ENCODE results near the gene SYPL1.

The SYPL1 gene

GRCh38 chr7:106151459-106152312 lies 39.6 kb upstream of the SYPL1 start:
- peaks cover 20% of the 10 kb centered on the region for H3K27me3 ChIP-seq (ENCODE audit: insufficient read depth, poor library complexity, severe bottlenecking)
- no peak overlapping the region for H3K4me3 ChIP-seq (replicated peaks; ENCODE audit: insufficient read depth, low read length)
- TF ChIP-seq, protein P1, sequence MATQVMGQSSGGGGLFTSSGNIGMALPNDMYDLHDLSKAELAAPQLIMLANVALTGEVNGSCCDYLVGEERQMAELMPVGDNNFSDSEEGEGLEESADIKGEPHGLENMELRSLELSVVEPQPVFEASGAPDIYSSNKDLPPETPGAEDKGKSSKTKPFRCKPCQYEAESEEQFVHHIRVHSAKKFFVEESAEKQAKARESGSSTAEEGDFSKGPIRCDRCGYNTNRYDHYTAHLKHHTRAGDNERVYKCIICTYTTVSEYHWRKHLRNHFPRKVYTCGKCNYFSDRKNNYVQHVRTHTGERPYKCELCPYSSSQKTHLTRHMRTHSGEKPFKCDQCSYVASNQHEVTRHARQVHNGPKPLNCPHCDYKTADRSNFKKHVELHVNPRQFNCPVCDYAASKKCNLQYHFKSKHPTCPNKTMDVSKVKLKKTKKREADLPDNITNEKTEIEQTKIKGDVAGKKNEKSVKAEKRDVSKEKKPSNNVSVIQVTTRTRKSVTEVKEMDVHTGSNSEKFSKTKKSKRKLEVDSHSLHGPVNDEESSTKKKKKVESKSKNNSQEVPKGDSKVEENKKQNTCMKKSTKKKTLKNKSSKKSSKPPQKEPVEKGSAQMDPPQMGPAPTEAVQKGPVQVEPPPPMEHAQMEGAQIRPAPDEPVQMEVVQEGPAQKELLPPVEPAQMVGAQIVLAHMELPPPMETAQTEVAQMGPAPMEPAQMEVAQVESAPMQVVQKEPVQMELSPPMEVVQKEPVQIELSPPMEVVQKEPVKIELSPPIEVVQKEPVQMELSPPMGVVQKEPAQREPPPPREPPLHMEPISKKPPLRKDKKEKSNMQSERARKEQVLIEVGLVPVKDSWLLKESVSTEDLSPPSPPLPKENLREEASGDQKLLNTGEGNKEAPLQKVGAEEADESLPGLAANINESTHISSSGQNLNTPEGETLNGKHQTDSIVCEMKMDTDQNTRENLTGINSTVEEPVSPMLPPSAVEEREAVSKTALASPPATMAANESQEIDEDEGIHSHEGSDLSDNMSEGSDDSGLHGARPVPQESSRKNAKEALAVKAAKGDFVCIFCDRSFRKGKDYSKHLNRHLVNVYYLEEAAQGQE (IDR thresholded peaks at IDR 0.05; ENCODE audit: insufficient replicate concordance, low read depth) = no peak
- DNase-seq (ENCODE audit: low read depth in 1 of 2, low spot score in 1 of 2) = no peak
- no peak overlapping the region for H3K27ac ChIP-seq (replicated peaks)

- no peak for DNase-seq (ENCODE audit: low read depth in 1 of 2, low spot score in 1 of 2)
- TF ChIP-seq SPI1 (IDR thresholded peaks at IDR 0.05; ENCODE audit: borderline replicate concordance, low read depth) = no peak
- H3K27me3 ChIP-seq (ENCODE audit: insufficient read depth, poor library complexity, severe bottlenecking) = peaks cover 2% of the 10 kb centered on the region
- no peak overlapping the region for H3K4me3 ChIP-seq (replicated peaks; ENCODE audit: insufficient read depth, low read length)
- H3K27ac ChIP-seq (replicated peaks) = no peak overlapping the region
These were observed 31.7 kb upstream of the SYPL1 start for GRCh38 chr7:106143711-106144337.

- H3K4me3 ChIP-seq (replicated peaks; ENCODE audit: insufficient read depth, low read length) = no peak overlapping the region
- no peaks in the 10 kb centered on the region for H3K27me3 ChIP-seq (ENCODE audit: insufficient read depth, poor library complexity, severe bottlenecking)
- H3K27ac ChIP-seq (replicated peaks) = no peak overlapping the region
- DNase-seq (ENCODE audit: low read depth in 1 of 2, low spot score in 1 of 2) = no peak
- TF ChIP-seq, protein P1 (IDR thresholded peaks at IDR 0.05; ENCODE audit: insufficient replicate concordance, low read depth) = no peak
- TF ChIP-seq SPI1 (IDR thresholded peaks at IDR 0.05; ENCODE audit: borderline replicate concordance, low read depth) = no peak
- no peak for TF ChIP-seq POLR2AphosphoS5 (IDR thresholded peaks at IDR 0.05; ENCODE audit: low read depth)
- TF ChIP-seq GABPA (IDR thresholded peaks at IDR 0.05; ENCODE audit: low read depth) = no peak
- no peak for TF ChIP-seq CTCF (IDR thresholded peaks at IDR 0.05; ENCODE audit: insufficient read depth, low read length)
These were observed 30.0 kb upstream of the SYPL1 start for GRCh38 chr7:106142136-106142535.

DNA sequence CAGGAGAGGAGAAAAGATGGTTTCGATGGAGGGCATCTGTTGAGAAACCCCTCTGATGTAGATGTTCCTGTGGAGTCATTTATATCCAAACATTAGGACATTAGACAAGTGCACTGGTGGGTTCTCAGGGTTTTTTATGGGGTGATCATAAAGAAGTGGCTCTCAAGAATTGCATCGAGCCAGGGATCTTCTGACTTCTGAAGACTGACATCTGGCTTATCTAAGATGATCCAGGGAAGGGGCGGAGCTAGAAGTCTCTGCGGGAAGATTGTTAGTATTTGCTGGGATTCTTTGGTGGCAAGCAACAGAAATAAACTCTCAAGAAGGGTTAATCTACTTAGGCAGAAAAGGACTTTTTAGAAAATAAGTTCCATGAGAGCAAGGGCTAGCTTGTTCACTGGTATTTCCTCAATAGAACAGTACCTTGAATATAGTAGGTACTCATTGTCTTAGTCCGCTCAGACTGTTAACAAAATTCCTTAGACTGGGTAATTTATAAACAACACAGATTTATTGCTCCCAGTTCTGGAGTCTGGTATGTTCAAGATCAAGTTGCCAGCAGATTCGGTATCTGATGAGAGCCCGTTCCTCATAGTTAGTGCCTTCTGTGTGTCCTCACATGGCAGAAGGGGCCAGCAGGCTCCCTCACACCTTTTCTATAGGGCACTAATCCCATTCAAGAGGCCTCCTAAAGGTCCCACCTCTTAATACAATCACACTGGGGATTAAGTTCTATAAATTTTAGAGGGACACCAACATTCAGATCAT lies 28.5 kb upstream of the SYPL1 start:
- H3K27me3 ChIP-seq (ENCODE audit: insufficient read depth, poor library complexity, severe bottlenecking) = no peaks in the 10 kb centered on the region
- no peak overlapping the region for H3K27ac ChIP-seq (replicated peaks)
- TF ChIP-seq CTCF (IDR thresholded peaks at IDR 0.05; ENCODE audit: insufficient read depth, low read length) (no peak), POLR2AphosphoS5 (IDR thresholded peaks at IDR 0.05; ENCODE audit: low read depth) (no peak), SPI1 (IDR thresholded peaks at IDR 0.05; ENCODE audit: borderline replicate concordance, low read depth) (no peak), GABPA (IDR thresholded peaks at IDR 0.05; ENCODE audit: low read depth) (no peak)
- TF ChIP-seq, protein P1 (IDR thresholded peaks at IDR 0.05; ENCODE audit: insufficient replicate concordance, low read depth) = no peak
- H3K4me3 ChIP-seq (replicated peaks; ENCODE audit: insufficient read depth, low read length) = no peak overlapping the region
- no peak for DNase-seq (ENCODE audit: low read depth in 1 of 2, low spot score in 1 of 2)

Data from HL-60 (cell line).